CD8-positive, alpha-beta memory T cell (primary cell): Measurements from ENCODE around the gene GAS2. TPM values are rescaled to one million over a fixed set of nuclear protein-coding genes. Genes with fewer than 3 reads are reported as not detected.

Source experiments
- polyA plus RNA-seq: library from polyadenylated mRNA; unstranded; fragments of 300-500 nt; fragmentation: Illumina TruSeq; gene quantifications from one replicate; pipeline ENCODE4 v1.2.3, GENCODE V29; 2021
- total RNA-seq, 2 experiments: library from RNA; stranded (reverse); gene quantifications; one replicate each; pipeline ENCODE4 v1.2.3, GENCODE V29; 2021

The GAS2 gene
- total and polyA plus RNA-seq, 3 experiments from 2014 or later = 1.7 to 3.5 (median 2.7) TPM

Other genes starting within 250 kb of the GAS2 start
- gene FANCF, start 40.8 kb upstream of the GAS2 start, total RNA-seq = 10 to 100 TPM; 14.8 to 15.6 TPM
- gene FANCF, start 40.8 kb upstream of the GAS2 start, polyA plus RNA-seq = 15.3 TPM
- gene SVIP, start 163.2 kb downstream of the GAS2 start, total RNA-seq = 10 to 100 TPM; 74.7 to 77.5 TPM
- 43.2 TPM for gene SVIP, start 163.2 kb downstream of the GAS2 start, polyA plus RNA-seq
- gene CCDC179, start 193.9 kb downstream of the GAS2 start, total RNA-seq = not detected
- not detected for gene CCDC179, start 193.9 kb downstream of the GAS2 start, polyA plus RNA-seq